ENCODE measurements around the gene CCDC88A. TPM values are rescaled to one million over a fixed set of nuclear protein-coding genes. Genes with fewer than 3 reads are reported as not detected.

The CCDC88A gene
- 10 to 100 TPM; 35.3 to 57.8 TPM for total RNA-seq

GRCh38 chr2:55419679-55420438 lies at the start of gene CCDC88A:
Gene CCDC88A, minus strand, starts transcription at chr2:55419856. Its CDS starts 777 bp downstream, at chr2:55419079.

GRCh38 chr2:55268907-55269644 lies 150.6 kb downstream of the CCDC88A start, which contains the start of gene MTIF2:
Gene MTIF2, minus strand, starts transcription at chr2:55269231. Its CDS starts 5,373 bp downstream, at chr2:55263858.

Small RNAs within 50 kb of the gene (small RNA-seq; reads per million reads assigned to genes)
- gene RF00019 (0 reads per million in 2 donors), gene RNU6-221P (0 reads per million in 2 donors), gene RNU6-775P (0 reads per million in 2 donors)

Other genes with a start within 250 kb of the CCDC88A start
- 1 to 10 TPM; 3.1 to 8.0 TPM for gene CLHC1, start 187.6 kb downstream of the CCDC88A start, total RNA-seq
- 100 to 1,000 TPM; 410 to 463 TPM for gene RPS27A, start 187.2 kb downstream of the CCDC88A start, total RNA-seq
- 10 to 100 TPM; 37.2 to 42.3 TPM for gene MTIF2, start 150.6 kb downstream of the CCDC88A start, total RNA-seq
- gene CFAP36, start 99.9 kb upstream of the CCDC88A start, total RNA-seq, result 10 to 100 TPM; 18.2 to 20.0 TPM
- gene PPP4R3B, start 197.8 kb upstream of the CCDC88A start, total RNA-seq, result 10 to 100 TPM; 29.9 to 31.6 TPM